VCaP (cell line): Measurements from ENCODE around the gene HIRIP3.

ENCODE experiments used
- H3K27ac ChIP-seq: fragments of 450-650 bp; 2 replicates; pipeline ENCODE4 v1.5.1; 2017
- TF ChIP-seq, protein P1 (sequence below): fragments of 450-650 bp; conservative IDR thresholded peaks from 2 replicates; pipeline ENCODE4 v1.5.1; 2017; ENCODE audit warnings: mild to moderate bottlenecking, moderate library complexity

The HIRIP3 gene

DNA sequence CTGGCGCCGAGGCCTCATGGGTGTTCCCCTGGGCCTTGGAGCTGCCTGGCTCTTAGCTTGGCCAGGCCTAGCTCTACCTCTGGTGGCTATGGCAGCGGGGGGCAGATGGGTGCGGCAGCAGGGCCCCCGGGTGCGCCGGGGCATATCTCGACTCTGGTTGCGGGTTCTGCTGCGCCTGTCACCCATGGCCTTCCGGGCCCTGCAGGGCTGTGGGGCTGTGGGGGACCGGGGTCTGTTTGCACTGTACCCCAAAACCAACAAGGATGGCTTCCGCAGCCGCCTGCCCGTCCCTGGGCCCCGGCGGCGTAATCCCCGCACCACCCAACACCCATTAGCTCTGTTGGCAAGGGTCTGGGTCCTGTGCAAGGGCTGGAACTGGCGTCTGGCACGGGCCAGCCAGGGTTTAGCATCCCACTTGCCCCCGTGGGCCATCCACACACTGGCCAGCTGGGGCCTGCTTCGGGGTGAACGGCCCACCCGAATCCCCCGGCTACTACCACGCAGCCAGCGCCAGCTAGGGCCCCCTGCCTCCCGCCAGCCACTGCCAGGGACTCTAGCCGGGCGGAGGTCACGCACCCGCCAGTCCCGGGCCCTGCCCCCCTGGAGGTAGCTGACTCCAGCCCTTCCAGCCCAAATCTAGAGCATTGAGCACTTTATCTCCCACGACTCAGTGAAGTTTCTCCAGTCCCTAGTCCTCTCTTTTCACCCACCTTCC, 7.9 kb downstream of the HIRIP3 start:
- TF ChIP-seq, protein P1, sequence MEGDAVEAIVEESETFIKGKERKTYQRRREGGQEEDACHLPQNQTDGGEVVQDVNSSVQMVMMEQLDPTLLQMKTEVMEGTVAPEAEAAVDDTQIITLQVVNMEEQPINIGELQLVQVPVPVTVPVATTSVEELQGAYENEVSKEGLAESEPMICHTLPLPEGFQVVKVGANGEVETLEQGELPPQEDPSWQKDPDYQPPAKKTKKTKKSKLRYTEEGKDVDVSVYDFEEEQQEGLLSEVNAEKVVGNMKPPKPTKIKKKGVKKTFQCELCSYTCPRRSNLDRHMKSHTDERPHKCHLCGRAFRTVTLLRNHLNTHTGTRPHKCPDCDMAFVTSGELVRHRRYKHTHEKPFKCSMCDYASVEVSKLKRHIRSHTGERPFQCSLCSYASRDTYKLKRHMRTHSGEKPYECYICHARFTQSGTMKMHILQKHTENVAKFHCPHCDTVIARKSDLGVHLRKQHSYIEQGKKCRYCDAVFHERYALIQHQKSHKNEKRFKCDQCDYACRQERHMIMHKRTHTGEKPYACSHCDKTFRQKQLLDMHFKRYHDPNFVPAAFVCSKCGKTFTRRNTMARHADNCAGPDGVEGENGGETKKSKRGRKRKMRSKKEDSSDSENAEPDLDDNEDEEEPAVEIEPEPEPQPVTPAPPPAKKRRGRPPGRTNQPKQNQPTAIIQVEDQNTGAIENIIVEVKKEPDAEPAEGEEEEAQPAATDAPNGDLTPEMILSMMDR = no peak
- H3K27ac ChIP-seq = no peak overlapping the region

DNA sequence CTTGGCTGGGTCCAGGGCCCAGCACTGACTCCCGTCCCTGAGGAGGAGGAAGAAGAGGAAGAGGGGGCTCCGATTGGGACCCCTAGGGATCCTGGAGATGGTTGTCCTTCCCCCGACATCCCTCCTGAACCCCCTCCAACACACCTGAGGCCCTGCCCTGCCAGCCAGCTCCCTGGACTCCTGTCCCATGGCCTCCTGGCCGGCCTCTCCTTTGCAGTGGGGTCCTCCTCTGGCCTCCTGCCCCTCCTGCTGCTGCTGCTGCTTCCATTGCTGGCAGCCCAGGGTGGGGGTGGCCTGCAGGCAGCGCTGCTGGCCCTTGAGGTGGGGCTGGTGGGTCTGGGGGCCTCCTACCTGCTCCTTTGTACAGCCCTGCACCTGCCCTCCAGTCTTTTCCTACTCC, 8.5 kb downstream of the HIRIP3 start:
- H3K27ac ChIP-seq = no peak overlapping the region
- TF ChIP-seq, protein P1 = no peak

DNA sequence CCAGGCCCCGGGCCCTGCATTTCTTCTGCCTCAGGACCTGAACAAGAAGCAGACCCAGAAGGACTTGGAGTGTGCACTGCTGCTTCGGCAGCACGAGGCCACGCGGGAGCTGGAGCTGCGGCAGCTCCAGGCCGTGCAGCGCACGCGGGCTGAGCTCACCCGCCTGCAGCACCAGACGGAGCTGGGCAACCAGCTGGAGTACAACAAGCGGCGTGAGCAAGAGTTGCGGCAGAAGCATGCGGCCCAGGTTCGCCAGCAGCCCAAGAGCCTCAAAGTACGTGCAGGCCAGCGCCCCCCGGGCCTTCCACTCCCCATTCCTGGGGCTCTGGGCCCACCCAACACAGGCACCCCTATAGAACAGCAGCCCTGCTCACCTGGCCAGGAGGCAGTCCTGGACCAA, 9.2 kb downstream of the HIRIP3 start:
- TF ChIP-seq, protein P1 = no peak
- H3K27ac ChIP-seq = no peak overlapping the region

DNA sequence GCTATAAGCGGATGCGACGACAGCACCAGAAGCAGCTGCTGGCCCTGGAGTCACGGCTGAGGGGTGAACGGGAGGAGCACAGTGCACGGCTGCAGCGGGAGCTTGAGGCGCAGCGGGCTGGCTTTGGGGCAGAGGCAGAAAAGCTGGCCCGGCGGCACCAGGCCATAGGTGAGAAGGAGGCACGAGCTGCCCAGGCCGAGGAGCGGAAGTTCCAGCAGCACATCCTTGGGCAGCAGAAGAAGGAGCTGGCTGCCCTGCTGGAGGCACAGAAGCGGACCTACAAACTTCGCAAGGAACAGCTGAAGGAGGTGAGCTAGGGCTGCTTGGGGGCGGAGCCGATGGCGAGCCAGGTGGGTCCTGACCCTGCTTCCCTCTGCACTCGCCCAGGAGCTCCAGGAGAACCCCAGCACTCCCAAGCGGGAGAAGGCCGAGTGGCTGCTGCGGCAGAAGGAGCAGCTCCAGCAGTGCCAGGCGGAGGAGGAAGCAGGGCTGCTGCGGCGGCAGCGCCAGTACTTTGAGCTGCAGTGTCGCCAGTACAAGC, 10.1 kb downstream of the HIRIP3 start:
- no peak overlapping the region for H3K27ac ChIP-seq
- TF ChIP-seq, protein P1 = no peak

DNA sequence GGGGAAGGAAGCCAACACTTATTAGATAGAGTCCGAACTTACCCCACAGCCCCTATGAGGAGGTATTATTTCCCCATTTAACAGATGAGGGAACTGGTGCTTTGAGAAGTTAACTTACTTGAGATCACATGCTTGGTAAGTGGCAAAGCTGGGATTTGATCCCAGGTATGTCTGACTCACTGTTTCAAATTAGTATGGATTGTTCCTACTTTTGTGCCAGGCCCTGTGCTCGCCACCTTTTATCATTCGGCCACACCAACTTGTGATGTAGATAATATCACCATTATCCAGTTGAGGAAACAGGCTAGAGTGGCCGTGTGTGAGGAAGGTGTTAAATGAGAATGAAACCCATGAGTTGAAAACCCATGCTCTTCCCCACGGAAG, 10.7 kb downstream of the HIRIP3 start:
- TF ChIP-seq, protein P1 = no peak

DNA sequence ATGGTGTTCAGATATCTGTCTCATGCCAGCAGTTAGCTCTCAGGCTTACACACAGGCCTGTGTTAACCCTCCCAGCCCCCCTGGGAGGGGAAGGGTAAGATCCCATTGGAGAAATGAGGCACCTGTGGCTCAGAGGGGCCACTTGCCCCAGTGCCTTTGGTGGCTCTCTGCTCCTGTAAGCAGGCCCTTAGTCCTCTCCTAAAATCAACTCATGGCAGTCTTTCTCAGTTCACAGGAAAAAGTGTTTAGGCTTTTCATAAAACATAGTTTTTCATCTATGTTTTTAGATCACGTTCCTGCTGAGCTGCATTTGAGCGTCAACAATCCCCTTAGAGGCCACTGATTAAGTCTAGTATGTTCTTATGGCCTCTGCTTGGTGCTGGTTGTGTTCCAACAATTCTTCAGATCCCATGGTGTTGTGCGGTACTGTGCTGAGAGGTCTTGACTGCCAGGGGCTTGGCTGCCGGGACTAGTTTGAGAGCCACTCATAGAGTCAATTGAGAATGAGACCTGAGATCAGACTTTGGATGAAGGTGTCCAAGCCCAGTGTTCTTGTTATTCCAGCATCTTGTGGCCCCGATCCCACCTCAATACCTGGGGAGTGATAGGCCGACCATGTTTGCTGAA, 11.2 kb downstream of the HIRIP3 start:
- TF ChIP-seq, protein P1 = no peak
- no peak overlapping the region for H3K27ac ChIP-seq

More for the DNA sequence above, 10.7 kb downstream of the HIRIP3 start:
- no peak overlapping the region for H3K27ac ChIP-seq

DNA sequence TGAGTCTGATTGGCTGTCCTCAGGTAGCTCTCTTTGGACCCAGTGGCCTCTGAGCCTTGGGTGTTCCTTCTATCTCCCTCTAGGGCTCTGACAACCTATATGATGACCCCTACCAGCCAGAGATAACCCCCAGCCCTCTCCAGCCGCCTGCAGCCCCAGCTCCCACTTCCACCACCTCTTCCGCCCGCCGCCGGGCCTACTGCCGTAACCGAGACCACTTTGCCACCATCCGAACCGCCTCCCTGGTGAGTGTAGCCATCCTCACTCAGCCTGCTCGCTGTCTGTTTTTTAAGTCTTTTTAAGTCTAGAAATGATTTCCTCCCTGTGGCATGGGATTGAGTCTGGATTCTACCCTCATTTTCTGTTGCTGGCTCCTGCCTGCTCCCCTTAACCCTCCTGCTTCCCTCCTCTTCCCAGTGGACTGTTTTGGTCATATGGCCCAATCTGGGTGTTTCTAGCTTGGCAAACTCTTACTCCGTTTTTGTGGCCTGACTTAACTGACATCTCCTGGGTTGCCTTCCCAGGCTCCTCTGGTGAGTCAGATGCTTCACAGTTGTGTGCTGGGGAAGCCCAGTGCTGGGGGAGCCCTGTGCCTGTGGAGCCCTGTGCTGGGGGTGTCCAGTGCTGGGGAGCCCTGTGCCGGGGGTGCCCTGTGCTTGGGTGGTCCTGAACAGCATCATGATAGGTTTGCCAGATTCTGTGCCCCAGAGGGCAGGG, 11.8 kb downstream of the HIRIP3 start:
- H3K27ac ChIP-seq = no peak overlapping the region
- TF ChIP-seq, protein P1 = no peak
